Adipocyte (in vitro differentiated cells): ENCODE results near the gene NDUFAF2.
"Not testable (repeated sequence)": the region's sequence is repeated elsewhere in the genome, so short reads cannot be mapped to it uniquely, and the experiment has no call there.

Experiments used
- DNase-seq: peaks from one replicate; pipeline ENCODE4 v3.0.0-alpha.2; 2015; ENCODE audit warnings: low read depth
- H3K27me3 ChIP-seq: replicated peaks from 2 replicates; pipeline ENCODE4 v1.7.0; 2013; ENCODE audit warnings: mild to moderate bottlenecking, low read length, moderate library complexity; ENCODE audit not compliant: control insufficient read depth, insufficient read depth
- H3K36me3 ChIP-seq: 2 replicates; pipeline ENCODE4 v1.7.0; 2013; ENCODE audit warnings: low read length, mild to moderate bottlenecking, moderate library complexity; ENCODE audit not compliant: control insufficient read depth, insufficient read depth, severe bottlenecking
- H3K4me1 ChIP-seq: 2 replicates; pipeline ENCODE4 v1.7.0; 2013; ENCODE audit warnings: mild to moderate bottlenecking, low read length, moderate library complexity; ENCODE audit not compliant: control insufficient read depth, insufficient read depth
- H3K4me3 ChIP-seq: 2 replicates; pipeline ENCODE4 v1.7.0; 2013; ENCODE audit warnings: mild to moderate bottlenecking, low read length, moderate library complexity
- H3K9ac ChIP-seq: 2 replicates; pipeline ENCODE4 v1.7.0; 2013; ENCODE audit warnings: mild to moderate bottlenecking, low read length, moderate library complexity
- H3K9me3 ChIP-seq: 2 replicates; pipeline ENCODE4 v1.7.0; 2013; ENCODE audit warnings: mild to moderate bottlenecking, low read length, moderate library complexity; ENCODE audit not compliant: control insufficient read depth

NDUFAF2 gene

GRCh38 chr5:61085885-61086284 is 140.9 kb downstream of the NDUFAF2 start:
- no peak for DNase-seq
- Histone ChIP-seq H3K4me1 (peaks cover 9% of the 10 kb centered on the region), H3K36me3 (no peaks in the 10 kb centered on the region), H3K9ac (no peak overlapping the region), H3K27me3 (no peaks in the 10 kb centered on the region), H3K9me3 (no peaks in the 10 kb centered on the region), H3K4me3 (no peak overlapping the region)

- no peak for DNase-seq
- no peaks in the 10 kb centered on the region for H3K27me3 ChIP-seq
- no peaks in the 10 kb centered on the region for H3K4me1 ChIP-seq
- no peak overlapping the region for H3K4me3 ChIP-seq
- H3K9me3 ChIP-seq, result peaks cover 5% of the 10 kb centered on the region
- H3K9ac ChIP-seq, result no peak overlapping the region
- no peaks in the 10 kb centered on the region for H3K36me3 ChIP-seq
Observed at GRCh38 chr5:61087921-61088320, 142.9 kb downstream of the NDUFAF2 start.

GRCh38 chr5:61089351-61089750 is 144.3 kb downstream of the NDUFAF2 start:
- no peak for DNase-seq
- no peak overlapping the region for H3K9ac ChIP-seq

GRCh38 chr5:61093046-61093771 is 148.2 kb downstream of the NDUFAF2 start:
- H3K36me3 ChIP-seq, H3K9ac ChIP-seq, H3K9me3 ChIP-seq, H3K27me3 ChIP-seq, H3K4me3 ChIP-seq, H3K4me1 ChIP-seq, DNase-seq: not testable (repeated sequence)

More at GRCh38 chr5:61089351-61089750, 144.3 kb downstream of the NDUFAF2 start:
- Histone ChIP-seq H3K9me3 (peaks cover 5% of the 10 kb centered on the region), H3K36me3 (no peaks in the 10 kb centered on the region), H3K4me1 (no peaks in the 10 kb centered on the region), H3K27me3 (no peaks in the 10 kb centered on the region), H3K4me3 (no peak overlapping the region)

- Histone ChIP-seq H3K36me3 (peaks cover 27% of the 10 kb centered on the region), H3K4me3 (no peak overlapping the region), H3K9me3 (no peaks in the 10 kb centered on the region), H3K9ac (no peak overlapping the region), H3K27me3 (no peaks in the 10 kb centered on the region), H3K4me1 (no peaks in the 10 kb centered on the region)
- DNase-seq, result no peak
Observed at GRCh38 chr5:61097465-61097864, 152.5 kb downstream of the NDUFAF2 start.

GRCh38 chr5:61098251-61098995 is 153.4 kb downstream of the NDUFAF2 start:
- H3K9ac ChIP-seq, result no peak overlapping the region
- DNase-seq, result no peak
- H3K36me3 ChIP-seq, result peaks cover 27% of the 10 kb centered on the region
- no peak overlapping the region for H3K4me3 ChIP-seq
- H3K9me3 ChIP-seq, result no peaks in the 10 kb centered on the region
- no peaks in the 10 kb centered on the region for H3K4me1 ChIP-seq
- H3K27me3 ChIP-seq, result no peaks in the 10 kb centered on the region

GRCh38 chr5:61100437-61100836 is 155.4 kb downstream of the NDUFAF2 start:
- no peaks in the 10 kb centered on the region for H3K27me3 ChIP-seq
- no peak overlapping the region for H3K4me3 ChIP-seq
- H3K4me1 ChIP-seq, result no peaks in the 10 kb centered on the region
- H3K9ac ChIP-seq, result no peak overlapping the region
- no peaks in the 10 kb centered on the region for H3K9me3 ChIP-seq
- DNase-seq, result no peak
- H3K36me3 ChIP-seq, result peaks cover 27% of the 10 kb centered on the region

GRCh38 chr5:61114441-61114840 is 169.4 kb downstream of the NDUFAF2 start:
- Histone ChIP-seq H3K4me3 (no peak overlapping the region), H3K27me3 (no peaks in the 10 kb centered on the region), H3K4me1 (no peaks in the 10 kb centered on the region), H3K36me3 (no peaks in the 10 kb centered on the region), H3K9me3 (no peaks in the 10 kb centered on the region), H3K9ac (no peak overlapping the region)
- no peak for DNase-seq

GRCh38 chr5:61115968-61116367 is 171.0 kb downstream of the NDUFAF2 start:
- Histone ChIP-seq H3K27me3 (no peaks in the 10 kb centered on the region), H3K9me3 (no peaks in the 10 kb centered on the region)

GRCh38 chr5:61119066-61119465 is 174.1 kb downstream of the NDUFAF2 start:
- Histone ChIP-seq H3K9me3 (no peaks in the 10 kb centered on the region), H3K4me1 (no peaks in the 10 kb centered on the region), H3K36me3 (no peaks in the 10 kb centered on the region), H3K27me3 (no peaks in the 10 kb centered on the region), H3K9ac (no peak overlapping the region), H3K4me3 (no peak overlapping the region)
- no peak for DNase-seq

More at GRCh38 chr5:61115968-61116367, 171.0 kb downstream of the NDUFAF2 start:
- Histone ChIP-seq H3K4me1 (no peaks in the 10 kb centered on the region), H3K36me3 (no peaks in the 10 kb centered on the region), H3K4me3 (no peak overlapping the region), H3K9ac (no peak overlapping the region)
- DNase-seq, result no peak

- H3K4me3 ChIP-seq, result no peak overlapping the region
- no peaks in the 10 kb centered on the region for H3K4me1 ChIP-seq
- H3K27me3 ChIP-seq, result no peaks in the 10 kb centered on the region
- no peak overlapping the region for H3K9ac ChIP-seq
- H3K36me3 ChIP-seq, result no peaks in the 10 kb centered on the region
- no peaks in the 10 kb centered on the region for H3K9me3 ChIP-seq
- DNase-seq, result no peak
Observed at GRCh38 chr5:61120534-61120933, 175.5 kb downstream of the NDUFAF2 start.
